ENCODE measurements around the gene IL21R.

DNA sequence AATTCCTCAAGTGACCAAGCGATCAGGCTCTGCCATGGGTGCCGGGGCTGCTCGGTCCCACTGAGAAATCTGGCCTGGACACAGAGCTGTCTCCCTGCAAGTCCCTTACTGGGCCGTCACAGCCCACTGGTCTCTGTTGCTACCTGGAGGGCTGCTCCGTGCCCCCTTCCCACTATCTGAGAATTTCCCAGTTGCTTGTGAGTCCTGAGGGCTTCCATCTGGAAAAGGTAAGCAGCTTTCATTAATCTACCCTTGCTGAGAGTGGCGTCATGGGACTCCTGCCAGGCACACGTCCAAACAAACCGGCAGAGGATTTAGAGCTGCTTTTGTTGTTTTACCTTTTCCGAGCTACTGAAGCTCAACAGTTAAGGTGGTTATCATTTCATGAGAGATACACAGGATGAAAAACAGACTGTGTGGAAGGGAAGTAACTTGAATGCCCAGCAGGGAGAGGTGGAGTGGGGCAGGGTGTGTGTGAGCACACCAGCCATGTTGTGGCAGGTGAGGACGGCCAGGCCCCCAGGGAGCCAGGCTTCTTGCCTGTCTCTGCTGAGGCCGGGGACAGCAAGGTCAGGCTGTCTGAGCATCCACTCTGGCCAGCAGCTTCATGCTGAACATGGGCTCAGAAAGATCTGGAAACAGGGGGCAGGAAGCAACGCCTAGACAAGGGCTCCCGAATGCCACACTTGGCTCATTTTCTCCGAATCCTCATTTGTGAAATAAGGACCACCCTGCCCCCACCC is 97.1 kb downstream of the IL21R start:
- no peak for TF ChIP-seq ZFX (CRISPR knock-in tag; IDR thresholded peaks at IDR 0.05)
- TF ChIP-seq POLR2A (conservative IDR thresholded peaks at IDR 0.05), result no peak
- no peak for TF ChIP-seq EHMT2 (IDR thresholded peaks at IDR 0.05)
- no peak for TF ChIP-seq ZNF57 (CRISPR knock-in tag; IDR thresholded peaks at IDR 0.05)
- TF ChIP-seq PHTF2 (CRISPR knock-in tag; IDR thresholded peaks at IDR 0.05), result no peak
- no peak for TF ChIP-seq HDAC6 (IDR thresholded peaks at IDR 0.05; ENCODE audit: low read depth, low read length)
- TF ChIP-seq, protein P1, sequence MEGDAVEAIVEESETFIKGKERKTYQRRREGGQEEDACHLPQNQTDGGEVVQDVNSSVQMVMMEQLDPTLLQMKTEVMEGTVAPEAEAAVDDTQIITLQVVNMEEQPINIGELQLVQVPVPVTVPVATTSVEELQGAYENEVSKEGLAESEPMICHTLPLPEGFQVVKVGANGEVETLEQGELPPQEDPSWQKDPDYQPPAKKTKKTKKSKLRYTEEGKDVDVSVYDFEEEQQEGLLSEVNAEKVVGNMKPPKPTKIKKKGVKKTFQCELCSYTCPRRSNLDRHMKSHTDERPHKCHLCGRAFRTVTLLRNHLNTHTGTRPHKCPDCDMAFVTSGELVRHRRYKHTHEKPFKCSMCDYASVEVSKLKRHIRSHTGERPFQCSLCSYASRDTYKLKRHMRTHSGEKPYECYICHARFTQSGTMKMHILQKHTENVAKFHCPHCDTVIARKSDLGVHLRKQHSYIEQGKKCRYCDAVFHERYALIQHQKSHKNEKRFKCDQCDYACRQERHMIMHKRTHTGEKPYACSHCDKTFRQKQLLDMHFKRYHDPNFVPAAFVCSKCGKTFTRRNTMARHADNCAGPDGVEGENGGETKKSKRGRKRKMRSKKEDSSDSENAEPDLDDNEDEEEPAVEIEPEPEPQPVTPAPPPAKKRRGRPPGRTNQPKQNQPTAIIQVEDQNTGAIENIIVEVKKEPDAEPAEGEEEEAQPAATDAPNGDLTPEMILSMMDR (IDR thresholded peaks at IDR 0.05 in 2 of 3, conservative IDR thresholded peaks at IDR 0.05 in 1 of 3; ENCODE audit: insufficient read depth in 2 of 3, low read depth in 1 of 3, low read length in 3 of 3), result no peak
- TF ChIP-seq NCOA6 (IDR thresholded peaks at IDR 0.05), result no peak
